Right atrium auricular region (tissue), 2 donors: Measurements from ENCODE around the gene FST. TPM values are rescaled to one million over a fixed set of nuclear protein-coding genes. Genes with fewer than 3 reads are reported as not detected.

Source experiments
- DNase-seq: peaks from one replicate; pipeline ENCODE4 v3.0.0-alpha.2; 2019; ENCODE audit warnings: low spot score
- H3K27ac ChIP-seq, 2 donors: fragments of 200-600 bp; sonication (generic); 1 replicate in 1 of 2; 2 replicates in 1 of 2; pipeline ENCODE4 v1.5.1; 2016 to 2019
- H3K27me3 ChIP-seq, 2 donors: fragments of 200-600 bp; sonication (generic); one replicate each; pipeline versions ENCODE4 v1.5.1 to v1.6.0; 2017 to 2019
- H3K36me3 ChIP-seq: fragments of 200-600 bp; sonication (generic); one replicate; pipeline ENCODE4 v1.5.1; 2016
- H3K4me1 ChIP-seq, 2 donors: fragments of 200-600 bp; sonication (generic); one replicate each; pipeline versions ENCODE4 v1.5.1 to v1.6.0; 2017 to 2019
- H3K4me3 ChIP-seq, 2 donors: fragments of 200-600 bp; sonication (generic); 1 replicate in 1 of 2; 2 replicates in 1 of 2; pipeline ENCODE4 v1.5.1; 2017 to 2019; ENCODE audit warnings: mild to moderate bottlenecking in 1 of 2, moderate library complexity in 1 of 2
- H3K9me3 ChIP-seq, 2 donors: fragments of 200-600 bp; sonication (generic); one replicate each; pipeline ENCODE4 v1.5.1; 2019
- CTCF ChIP-seq, 2 donors: fragments of 200-600 bp; sonication (generic); IDR thresholded peaks; one replicate each; pipeline ENCODE4 v1.5.1; 2019; ENCODE audit warnings: antibody characterized with exemption in 2 of 2
- total RNA-seq, 2 donors: library from RNA; depleted of rRNA; stranded (reverse); fragments of >200 nt; gene quantifications; one replicate each; pipeline ENCODE4 v1.1.0, GENCODE V29; 2016

Gene FST
- total RNA-seq, 2 donors from 2014 or later, result 0.70 to 1.5 TPM

DNA sequence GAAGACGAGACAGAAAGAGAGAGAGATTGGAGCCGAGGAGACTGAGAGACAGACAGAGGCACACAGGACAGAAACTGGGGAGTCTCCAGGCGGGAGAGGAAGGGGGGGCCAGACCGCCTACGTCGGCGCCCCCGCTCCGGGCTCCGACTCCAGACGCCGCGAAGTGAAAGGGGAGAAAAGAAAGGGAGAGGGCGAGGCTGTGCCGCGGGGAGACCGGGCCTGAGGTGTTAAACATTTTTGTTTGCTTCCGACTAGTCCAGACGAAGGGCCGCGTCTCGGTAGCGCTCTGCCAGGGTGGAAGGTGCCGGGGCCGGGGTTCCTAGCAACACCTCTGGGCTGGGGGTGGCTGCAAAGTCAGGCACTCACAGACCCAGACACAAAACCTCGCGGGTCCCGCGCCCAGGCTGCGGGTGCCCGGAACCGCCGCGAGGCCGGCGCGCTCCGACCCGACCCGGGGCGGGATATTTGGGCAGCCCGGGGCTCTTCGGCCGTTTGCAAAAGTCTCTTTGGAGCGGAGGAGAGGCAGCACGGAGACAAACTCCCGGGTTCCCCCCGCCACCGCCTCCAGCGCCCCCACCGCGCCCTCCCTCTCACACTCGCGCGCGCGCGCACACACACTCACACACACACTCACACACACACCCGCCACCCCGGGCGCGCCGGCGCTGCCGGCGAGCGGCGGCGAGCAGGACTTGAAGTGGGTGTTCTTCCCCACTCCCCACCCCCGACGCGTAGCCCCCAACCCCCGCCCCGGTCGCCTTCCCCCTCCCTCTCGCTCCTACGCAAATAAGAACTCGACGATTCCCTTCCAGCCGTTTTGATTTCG, 626 bp upstream of the FST start:
- no peaks in the 10 kb centered on the region for H3K9me3 ChIP-seq
- H3K4me1 ChIP-seq, result peaks cover 0 to 21% of the 10 kb centered on the region in 2 donors
- no peak for TF ChIP-seq CTCF (IDR thresholded peaks at IDR 0.05)
- no peaks in the 10 kb centered on the region for H3K36me3 ChIP-seq
- H3K27ac ChIP-seq, result peak overlapping the region; percentile 63 to 75
- no peaks in the 10 kb centered on the region for H3K27me3 ChIP-seq
- H3K4me3 ChIP-seq, result peak overlapping the region; percentile 48 to 66
- no peak for DNase-seq

DNA sequence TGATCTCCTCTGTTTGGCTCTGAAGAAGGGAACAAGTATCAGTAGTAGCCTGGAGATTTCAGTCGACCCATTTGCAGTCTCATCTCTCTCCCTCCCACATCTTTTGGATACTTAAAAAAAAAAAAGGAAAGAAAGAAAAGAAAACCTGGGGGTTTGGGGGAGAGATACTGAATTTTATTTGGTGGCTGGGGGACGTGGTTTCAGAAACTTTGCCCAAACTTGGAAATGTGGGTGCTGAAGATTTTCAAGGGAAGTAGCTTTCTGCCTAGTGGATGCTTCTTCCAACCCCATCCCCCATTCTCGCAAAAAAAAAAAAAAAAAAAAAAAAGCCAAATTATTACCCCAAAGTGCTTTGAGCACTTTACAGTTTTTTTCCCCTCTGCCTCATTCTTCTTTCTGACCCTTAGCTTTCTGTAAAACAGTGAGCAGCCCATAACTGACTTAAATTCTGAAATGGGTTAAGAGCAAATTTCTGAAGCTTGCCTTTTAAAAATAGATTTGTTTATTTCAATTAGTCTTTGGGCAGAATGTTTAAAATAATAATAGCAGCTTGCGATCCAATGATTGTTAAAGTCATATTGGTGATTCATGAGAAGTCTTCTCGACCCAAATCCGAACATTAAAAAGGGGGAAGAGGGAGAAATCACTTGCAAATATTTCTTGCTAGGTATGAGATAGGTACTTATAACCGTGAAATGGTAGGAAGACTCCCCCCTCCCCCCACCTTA, 894 bp downstream of the FST start:
- Histone ChIP-seq H3K4me1 (peaks cover 0 to 21% of the 10 kb centered on the region in 2 donors), H3K27me3 (no peaks in the 10 kb centered on the region), H3K36me3 (no peaks in the 10 kb centered on the region), H3K9me3 (no peaks in the 10 kb centered on the region), H3K27ac (peak overlapping the region; percentile 56 to 67), H3K4me3 (peak overlapping the region; percentile 48 to 66)
- no peak for DNase-seq
- TF ChIP-seq CTCF (IDR thresholded peaks at IDR 0.05), result no peak

- TF ChIP-seq CTCF (IDR thresholded peaks at IDR 0.05), result peak in 1 of 2 donors; percentile 42
- Histone ChIP-seq H3K27me3 (no peaks in the 10 kb centered on the region), H3K36me3 (no peaks in the 10 kb centered on the region), H3K4me1 (peaks cover 0 to 21% of the 10 kb centered on the region in 2 donors), H3K4me3 (peak overlapping the region; percentile 36 to 66), H3K9me3 (no peaks in the 10 kb centered on the region), H3K27ac (peak overlapping the region; percentile 56 to 67)
- peak; percentile 83 for DNase-seq
These were observed 1.7 kb downstream of the FST start for GRCh38 chr5:53481887-53482716.

- Histone ChIP-seq H3K27ac (peak overlapping the region in 1 of 2 donors; percentile 67), H3K27me3 (no peaks in the 10 kb centered on the region), H3K4me3 (peak overlapping the region; percentile 36 to 66), H3K9me3 (no peaks in the 10 kb centered on the region), H3K36me3 (no peaks in the 10 kb centered on the region), H3K4me1 (peaks cover 0 to 21% of the 10 kb centered on the region in 2 donors)
- no peak for TF ChIP-seq CTCF (IDR thresholded peaks at IDR 0.05)
- DNase-seq, result no peak
These were observed 2.5 kb downstream of the FST start for GRCh38 chr5:53482717-53483638.

DNA sequence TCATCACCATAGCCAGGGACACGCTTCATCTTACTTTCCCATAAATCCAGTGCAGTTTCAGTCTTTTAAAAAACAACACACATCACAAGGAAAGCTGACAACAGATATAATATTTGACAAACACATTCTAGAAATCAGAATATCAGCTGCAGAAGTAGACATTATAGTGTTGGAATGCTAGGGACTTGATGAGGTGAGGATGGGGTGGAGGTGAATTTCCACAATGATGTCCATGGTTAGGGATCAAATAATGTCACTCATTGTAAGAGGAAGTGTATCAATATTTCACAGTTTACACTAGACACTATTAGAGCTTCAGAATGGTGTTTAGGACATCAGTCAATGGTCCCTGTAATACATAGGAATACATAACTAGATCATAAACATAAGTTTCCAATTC, 7.0 kb downstream of the FST start:
- Histone ChIP-seq H3K36me3 (no peaks in the 10 kb centered on the region), H3K27ac (no peak overlapping the region), H3K4me3 (no peak overlapping the region)

More for the DNA sequence above, 7.0 kb downstream of the FST start:
- Histone ChIP-seq H3K9me3 (no peaks in the 10 kb centered on the region), H3K27me3 (no peaks in the 10 kb centered on the region), H3K4me1 (no peaks in the 10 kb centered on the region)
- DNase-seq, result no peak
- TF ChIP-seq CTCF (IDR thresholded peaks at IDR 0.05), result no peak
